Right lobe of liver (tissue), 6 donors: ENCODE data around the gene AKR1B1. TPM values are rescaled to one million over a fixed set of nuclear protein-coding genes. Genes with fewer than 3 reads are reported as not detected.

ENCODE experiments used
- ATAC-seq, 4 donors: fragments of 200-7000 bp; cut with Tn5 transposase; one replicate each; pipeline ENCODE4 v1.9.1; 2020; ENCODE audit warnings: mild to moderate bottlenecking in 4 of 4, moderate library complexity in 4 of 4
- DNase-seq, 3 donors: peaks; one replicate each; pipeline ENCODE4 v3.0.0-alpha.2; 2020
- H3K27ac ChIP-seq, 3 donors: fragments of 200-600 bp; one replicate each; pipeline ENCODE4 v1.8.0; 2022
- H3K27me3 ChIP-seq, 2 donors: fragments of 200-600 bp; one replicate each; pipeline ENCODE4 v1.8.0; 2022
- H3K36me3 ChIP-seq, 4 donors: fragments of 200-600 bp; sonication (generic) in 1 of 4; one replicate each; pipeline versions ENCODE4 v1.5.1 to v1.8.0; 2017 to 2022; ENCODE audit warnings: control low read depth in 1 of 4
- H3K4me1 ChIP-seq, 4 donors: fragments of 200-600 bp; sonication (generic) in 1 of 4; one replicate each; pipeline versions ENCODE4 v1.5.1 to v1.8.0; 2017 to 2022; ENCODE audit warnings: control low read depth in 1 of 4
- H3K4me3 ChIP-seq, 3 donors: fragments of 200-600 bp; one replicate each; pipeline ENCODE4 v1.8.0; 2022
- H3K9me3 ChIP-seq, 4 donors: fragments of 200-600 bp; sonication (generic) in 1 of 4; one replicate each; pipeline versions ENCODE4 v1.5.1 to v1.8.0; 2017 to 2022; ENCODE audit warnings: control low read depth in 1 of 4
- CTCF ChIP-seq, 4 donors: fragments of 200-600 bp in 3 of 4; fragments of 450-650 bp in 1 of 4; IDR thresholded peaks; one replicate each; pipeline versions ENCODE4 v1.5.1 to v1.8.0; 2016 to 2022; ENCODE audit warnings: antibody characterized with exemption in 4 of 4, mild to moderate bottlenecking in 2 of 4
- POLR2A ChIP-seq: fragments of 450-650 bp; IDR thresholded peaks from one replicate; pipeline ENCODE4 v1.6.1; 2017; ENCODE audit warnings: antibody characterized with exemption, mild to moderate bottlenecking
- WGBS: methylation state at CpG from one replicate; pipeline ENCODE4 v1.1.6; 2018; ENCODE audit warnings: low coverage, low lambda C conversion rate; ENCODE audit not compliant: insufficient coverage; ENCODE audit errors: missing lambda C conversion rate; 5-methylcytosine and 5-hydroxymethylcytosine counted together
- intact Hi-C, 2 donors: fragments of 100-400 bp; cut with DNase I; formaldehyde crosslinking; loops; one replicate each; pipeline versions ENCODE4 v1.11.2 to v1.14.1; 2022
- total RNA-seq, 6 experiments: library from RNA; depleted of rRNA in 2 of 6; stranded (reverse); fragments of >200 nt in 2 of 6; fragmentation: NEBNext Ultra II Directional in 3 of 6; extraction: Animal tissue kit (Norgen Biotek cat#: 25700) in 3 of 6; gene quantifications; one replicate each; pipeline versions ENCODE4 v1.1.0 to v1.2.4, GENCODE V29; 2016 to 2023
- donor health status: DM: no; HTN: yes; CAD: no.
- donor health status: DM: no; HTN: no; CAD: no.
- donor health status: DM: no; HTN: no; CAD: no.
- donor health status: DM: no; HTN: yes; CAD: no.
- donor health status: DM: no; HTN: yes; CAD: no.

AKR1B1 gene
- total RNA-seq, 6 experiments from 2014 or later: 6.9 to 18.1 (median 9.7) TPM

GRCh38 chr7:134472572-134473244 lies 13.8 kb upstream of the AKR1B1 start:
- no peak overlapping the region for H3K27ac ChIP-seq

DNA sequence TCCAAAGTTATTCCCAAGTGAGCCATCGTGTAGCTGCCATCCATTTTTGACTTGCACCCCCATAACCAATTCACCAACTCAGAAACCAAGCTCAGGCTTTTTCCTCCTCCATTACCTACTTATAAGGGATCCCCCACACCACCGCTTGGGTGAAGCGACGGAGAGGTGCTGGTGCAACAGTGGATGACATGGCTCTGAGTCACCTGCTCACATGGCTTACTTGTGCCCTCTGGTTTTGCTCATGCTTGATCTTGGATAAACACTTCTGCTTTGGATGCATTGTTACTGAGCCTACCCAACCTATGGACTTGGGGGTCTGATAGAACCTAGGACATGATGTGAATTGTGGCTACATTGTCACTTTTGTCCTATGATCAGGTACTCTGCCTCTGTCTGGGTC lies 12.0 kb upstream of the AKR1B1 start:
- DNase-seq: no peak
- ATAC-seq: no peak
- Histone ChIP-seq H3K4me1 (no peaks in the 10 kb centered on the region), H3K4me3 (no peak overlapping the region), H3K27ac (no peak overlapping the region), H3K27me3 (no peaks in the 10 kb centered on the region), H3K9me3 (no peaks in the 10 kb centered on the region), H3K36me3 (no peaks in the 10 kb centered on the region)
- TF ChIP-seq CTCF (IDR thresholded peaks at IDR 0.05) (no peak), POLR2A (no peak)
- 95% methylated on average over 3 of the region's 4 CpGs for WGBS
- intact Hi-C loops: no loop called here

More at GRCh38 chr7:134472572-134473244, 13.8 kb upstream of the AKR1B1 start:
- intact Hi-C loops: no loop called here
- Histone ChIP-seq H3K36me3 (no peaks in the 10 kb centered on the region), H3K4me1 (no peaks in the 10 kb centered on the region), H3K27me3 (no peaks in the 10 kb centered on the region), H3K9me3 (no peaks in the 10 kb centered on the region), H3K4me3 (no peak overlapping the region)
- DNase-seq: no peak
- no peak for ATAC-seq
- TF ChIP-seq POLR2A (no peak), CTCF (IDR thresholded peaks at IDR 0.05) (no peak)
- 33% methylated on average over 1 of the region's 2 CpGs for WGBS

GRCh38 chr7:134469622-134470021 lies 10.7 kb upstream of the AKR1B1 start:
- intact Hi-C loops: no loop called here
- WGBS: 63% methylated on average over 8 of the region's 9 CpGs

DNA sequence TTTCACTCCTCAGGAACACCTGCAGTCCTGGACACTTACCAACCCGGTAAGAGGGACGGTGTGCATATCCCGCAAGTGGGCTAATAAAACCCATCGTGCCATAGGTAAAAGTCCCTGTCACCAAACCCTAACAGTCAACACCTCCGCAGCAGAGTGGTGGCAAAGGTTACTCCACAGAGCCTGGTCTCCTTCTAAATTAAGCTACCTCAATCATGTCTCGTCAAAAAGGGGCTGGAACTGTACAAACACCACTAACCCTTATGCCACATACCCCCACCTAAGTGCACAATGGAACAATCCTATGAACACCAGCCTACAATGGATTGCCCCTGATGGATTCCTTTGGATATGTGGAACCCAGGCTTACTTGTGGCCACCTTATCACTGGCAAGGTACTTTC lies 9.6 kb upstream of the AKR1B1 start:
- DNase-seq (no peak), ATAC-seq (no peak)
- intact Hi-C loops: no loop called here
- WGBS: 92% methylated on average over 5 of the region's 6 CpGs
- TF ChIP-seq POLR2A (no peak), CTCF (IDR thresholded peaks at IDR 0.05) (no peak)
- Histone ChIP-seq H3K4me3 (no peak overlapping the region), H3K27me3 (no peaks in the 10 kb centered on the region), H3K4me1 (no peaks in the 10 kb centered on the region), H3K36me3 (no peaks in the 10 kb centered on the region), H3K27ac (no peak overlapping the region), H3K9me3 (peaks cover 0 to 2% (median 0%) of the 10 kb centered on the region in 4 donors)

More at GRCh38 chr7:134469622-134470021, 10.7 kb upstream of the AKR1B1 start:
- Histone ChIP-seq H3K27me3 (no peaks in the 10 kb centered on the region), H3K4me3 (no peak overlapping the region), H3K27ac (no peak overlapping the region), H3K9me3 (peaks cover 0 to 2% (median 0%) of the 10 kb centered on the region in 4 donors), H3K36me3 (no peaks in the 10 kb centered on the region), H3K4me1 (no peaks in the 10 kb centered on the region)
- no peak for ATAC-seq
- DNase-seq: no peak
- TF ChIP-seq POLR2A: no peak
- TF ChIP-seq CTCF (IDR thresholded peaks at IDR 0.05): no peak
